GM19328 (cell line): ENCODE data around the gene GPR35.

ENCODE experiments used
- ATAC-seq: cut with Tn5 transposase; IDR thresholded peaks from one replicate; pipeline ENCODE4 v1.9.1; 2021; ENCODE audit warnings: mild to moderate bottlenecking, moderate library complexity; ENCODE audit not compliant: unreplicated experiment

The GPR35 gene, protein sequence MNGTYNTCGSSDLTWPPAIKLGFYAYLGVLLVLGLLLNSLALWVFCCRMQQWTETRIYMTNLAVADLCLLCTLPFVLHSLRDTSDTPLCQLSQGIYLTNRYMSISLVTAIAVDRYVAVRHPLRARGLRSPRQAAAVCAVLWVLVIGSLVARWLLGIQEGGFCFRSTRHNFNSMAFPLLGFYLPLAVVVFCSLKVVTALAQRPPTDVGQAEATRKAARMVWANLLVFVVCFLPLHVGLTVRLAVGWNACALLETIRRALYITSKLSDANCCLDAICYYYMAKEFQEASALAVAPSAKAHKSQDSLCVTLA

GRCh38 chr2:240624950-240625621 is at the start of gene GPR35:
TSS of gene GPR35 (plus strand) at chr2:240625480. CDS start at chr2:240629953, 4,473 bp downstream.
- ATAC-seq: no peak

GRCh38 chr2:240576036-240576435 is 49.2 kb upstream of the GPR35 start:
- ATAC-seq: no peak

DNA sequence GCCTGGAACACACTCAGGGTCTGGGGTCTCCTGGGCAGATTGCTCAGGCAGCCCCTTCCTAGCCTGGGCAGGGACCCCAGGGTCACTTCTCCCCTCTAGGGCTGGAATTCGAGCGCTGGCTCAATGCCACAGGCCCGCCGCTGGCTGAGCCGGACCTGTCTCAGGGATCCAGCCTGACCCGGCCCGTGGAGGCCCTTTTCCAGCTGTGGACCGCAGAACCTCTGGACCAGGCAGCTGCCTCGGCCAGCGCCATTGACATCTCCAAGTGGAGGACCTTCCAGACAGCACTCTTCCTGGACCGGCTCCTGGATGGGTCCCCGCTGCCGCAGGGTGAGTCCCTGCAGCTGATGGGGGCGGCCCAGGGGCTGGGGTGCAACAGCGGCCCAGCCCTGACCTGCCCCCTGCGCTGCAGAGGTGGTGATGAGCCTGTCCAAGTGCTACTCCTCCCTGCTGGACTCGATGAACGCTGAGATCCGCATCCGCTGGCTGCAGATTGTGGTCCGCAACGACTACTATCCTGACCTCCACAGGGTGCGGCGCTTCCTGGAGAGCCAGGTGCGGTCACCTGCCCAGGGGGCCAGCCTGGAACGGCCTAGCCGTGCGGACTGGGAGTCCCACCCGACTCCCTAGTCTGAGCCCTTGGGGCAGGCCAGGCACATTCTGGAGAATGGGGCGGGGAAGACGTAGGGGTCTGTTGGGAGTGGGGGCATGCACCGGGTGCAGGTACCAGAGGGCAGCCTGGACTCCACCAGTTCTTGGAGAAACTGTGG is 48.7 kb upstream of the GPR35 start:
- ATAC-seq: no peak

DNA sequence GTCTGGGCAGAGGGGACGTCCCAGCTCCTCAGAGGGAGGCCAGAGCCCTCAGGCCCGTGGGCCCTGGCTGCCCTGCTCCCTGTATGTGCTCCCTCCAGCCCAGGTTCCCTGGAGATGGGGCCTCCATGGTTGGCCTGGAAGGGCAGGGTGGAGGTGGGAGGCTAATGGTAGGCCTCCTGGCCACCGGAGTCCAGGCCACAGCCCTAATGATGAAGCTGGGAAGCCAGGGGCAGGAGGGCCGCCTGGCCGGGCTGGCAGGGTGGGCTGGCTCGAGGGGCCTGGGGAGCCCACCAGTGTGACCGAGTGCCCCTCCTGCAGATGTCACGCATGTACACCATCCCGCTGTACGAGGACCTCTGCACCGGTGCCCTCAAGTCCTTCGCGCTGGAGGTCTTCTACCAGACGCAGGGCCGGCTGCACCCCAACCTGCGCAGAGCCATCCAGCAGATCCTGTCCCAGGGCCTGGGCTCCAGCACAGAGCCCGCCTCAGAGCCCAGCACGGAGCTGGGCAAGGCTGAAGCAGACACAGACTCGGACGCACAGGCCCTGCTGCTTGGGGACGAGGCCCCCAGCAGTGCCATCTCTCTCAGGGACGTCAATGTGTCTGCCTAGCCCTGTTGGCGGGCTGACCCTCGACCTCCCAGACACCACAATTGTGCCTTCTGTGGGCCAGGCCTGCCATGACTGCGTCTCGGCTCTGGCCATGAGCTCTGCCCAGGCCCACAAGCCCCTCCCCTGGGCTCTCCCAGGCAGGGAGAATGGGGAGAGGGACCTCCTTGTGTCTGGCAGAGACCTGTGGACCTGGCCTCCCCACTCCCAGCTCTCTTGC is 47.8 kb upstream of the GPR35 start:
- ATAC-seq: no peak

- no peak for ATAC-seq
These were observed 47.2 kb upstream of the GPR35 start for GRCh38 chr2:240578110-240578450.

DNA sequence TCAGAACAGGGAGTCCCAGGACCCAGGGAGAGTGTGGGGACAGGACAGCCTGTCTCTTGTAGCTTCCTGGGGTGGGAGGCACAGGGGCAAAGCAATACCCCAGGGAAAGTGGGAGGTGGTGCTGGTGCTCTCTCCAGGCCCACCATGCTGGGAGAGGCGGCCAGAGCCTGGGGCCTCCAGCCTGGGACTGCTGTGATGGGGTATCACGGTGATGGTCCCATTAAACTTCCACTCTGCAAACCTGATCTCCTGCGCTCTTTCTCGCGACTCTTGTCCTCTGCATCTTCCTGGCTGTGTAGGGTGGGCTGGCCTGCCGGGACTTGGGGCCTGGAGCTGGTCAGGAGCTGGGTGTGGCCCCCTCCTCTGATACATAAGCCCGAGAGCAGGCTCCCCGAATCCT is 46.8 kb upstream of the GPR35 start:
- ATAC-seq: no peak

DNA sequence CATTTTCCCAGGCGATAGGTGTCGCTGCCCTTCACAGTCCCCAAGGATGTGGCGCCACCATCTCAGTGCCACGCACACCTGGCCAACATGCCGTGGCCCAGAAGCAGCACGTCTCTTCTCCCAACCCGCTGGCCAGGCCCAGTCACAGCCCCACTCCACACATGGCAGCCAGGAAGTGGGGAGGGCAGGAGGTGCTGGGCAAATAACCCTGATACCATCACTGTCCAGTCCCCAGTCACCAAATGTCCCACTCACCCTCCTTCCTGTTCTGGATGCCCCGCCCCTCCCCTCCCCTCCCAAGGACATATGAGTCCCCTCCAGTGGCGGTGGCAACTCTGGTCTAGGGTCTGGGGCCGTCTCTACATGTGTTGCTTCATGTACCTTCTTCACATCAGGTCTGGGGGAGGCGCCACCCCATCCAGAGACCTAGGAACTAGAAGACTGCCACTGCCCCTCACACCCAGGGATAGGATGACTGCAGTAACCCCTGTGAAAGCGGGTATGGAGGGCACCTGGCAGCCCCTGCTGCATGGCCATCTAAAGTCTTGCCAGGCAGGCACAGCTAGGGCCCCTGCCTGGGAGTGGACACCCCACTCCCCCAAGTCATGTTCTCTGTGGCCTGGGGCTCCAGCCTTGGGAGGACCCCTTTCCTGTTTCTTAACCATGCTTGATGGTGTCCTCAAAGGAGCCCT is 46.1 kb upstream of the GPR35 start:
- no peak for ATAC-seq

- no peak for ATAC-seq
These were observed 45.3 kb upstream of the GPR35 start for GRCh38 chr2:240579771-240580614.

DNA sequence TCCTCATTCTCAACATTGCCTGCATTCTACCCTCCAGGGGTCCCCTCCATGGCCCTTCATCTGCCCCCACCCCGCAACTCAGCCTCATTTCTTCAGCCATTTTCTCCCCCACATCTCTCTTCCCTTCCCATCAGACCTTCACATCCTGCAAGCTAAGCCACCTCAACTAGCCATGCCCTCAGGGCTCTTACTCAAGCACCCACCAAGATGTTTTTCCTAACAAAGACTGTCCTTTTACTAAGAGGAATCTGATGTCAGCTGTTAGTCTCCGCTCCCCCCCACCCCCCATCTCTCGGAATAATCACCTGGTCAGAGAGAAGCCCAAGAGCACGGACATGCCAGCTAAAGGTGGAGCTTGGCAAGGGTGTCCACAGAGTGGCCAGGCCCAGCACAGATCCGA is 43.5 kb upstream of the GPR35 start:
- no peak for ATAC-seq

- ATAC-seq: no peak
These were observed 42.5 kb upstream of the GPR35 start for GRCh38 chr2:240582781-240583180.

GRCh38 chr2:240583774-240584173 is 41.5 kb upstream of the GPR35 start:
- ATAC-seq: no peak

GRCh38 chr2:240584486-240585031 is 40.7 kb upstream of the GPR35 start:
- peak; percentile 56 for ATAC-seq

DNA sequence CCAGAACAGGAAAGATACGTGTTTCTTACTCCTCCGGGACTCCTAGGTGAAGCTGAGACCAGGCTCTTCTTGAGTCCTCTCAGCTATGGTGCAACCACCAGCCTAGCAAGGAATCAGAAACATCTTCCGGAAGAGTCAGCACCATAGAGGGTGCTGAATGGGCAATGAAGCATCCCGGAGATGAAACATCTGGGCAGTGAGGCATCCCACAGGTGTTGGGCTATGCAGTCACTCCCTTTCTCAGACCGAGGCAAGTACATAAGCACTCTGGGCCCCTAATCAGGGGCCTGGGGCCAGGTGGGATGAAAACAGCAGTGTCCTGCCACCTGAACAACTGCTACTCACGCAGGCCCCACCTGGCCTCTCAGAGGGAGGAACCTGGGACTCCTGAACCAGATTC is 40.2 kb upstream of the GPR35 start:
- no peak for ATAC-seq

DNA sequence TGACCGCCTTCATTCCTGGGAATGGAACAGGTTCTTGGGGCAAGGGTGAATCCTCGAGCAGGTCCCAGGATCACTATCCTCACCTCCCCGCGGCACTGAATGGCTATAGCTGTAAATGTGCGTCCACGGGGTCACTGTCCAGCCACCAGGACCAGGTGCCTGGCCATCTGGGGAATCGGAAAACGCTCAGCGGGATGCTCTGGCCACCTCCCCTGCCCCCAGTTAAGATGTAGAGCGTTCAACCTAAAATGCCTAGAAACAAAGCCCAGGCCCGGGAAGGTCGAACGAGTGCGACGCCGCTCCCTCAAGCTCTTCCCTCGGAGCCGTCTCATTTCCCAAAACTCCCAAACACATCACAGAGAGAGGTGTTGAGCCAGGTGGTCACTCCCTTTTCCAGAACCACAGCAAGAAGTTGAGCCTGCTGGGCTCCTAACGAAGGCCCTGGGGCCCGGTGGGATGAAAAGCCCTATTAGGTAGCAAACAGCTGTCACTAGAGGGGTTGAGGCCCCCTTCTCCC is 39.5 kb upstream of the GPR35 start:
- ATAC-seq: no peak

DNA sequence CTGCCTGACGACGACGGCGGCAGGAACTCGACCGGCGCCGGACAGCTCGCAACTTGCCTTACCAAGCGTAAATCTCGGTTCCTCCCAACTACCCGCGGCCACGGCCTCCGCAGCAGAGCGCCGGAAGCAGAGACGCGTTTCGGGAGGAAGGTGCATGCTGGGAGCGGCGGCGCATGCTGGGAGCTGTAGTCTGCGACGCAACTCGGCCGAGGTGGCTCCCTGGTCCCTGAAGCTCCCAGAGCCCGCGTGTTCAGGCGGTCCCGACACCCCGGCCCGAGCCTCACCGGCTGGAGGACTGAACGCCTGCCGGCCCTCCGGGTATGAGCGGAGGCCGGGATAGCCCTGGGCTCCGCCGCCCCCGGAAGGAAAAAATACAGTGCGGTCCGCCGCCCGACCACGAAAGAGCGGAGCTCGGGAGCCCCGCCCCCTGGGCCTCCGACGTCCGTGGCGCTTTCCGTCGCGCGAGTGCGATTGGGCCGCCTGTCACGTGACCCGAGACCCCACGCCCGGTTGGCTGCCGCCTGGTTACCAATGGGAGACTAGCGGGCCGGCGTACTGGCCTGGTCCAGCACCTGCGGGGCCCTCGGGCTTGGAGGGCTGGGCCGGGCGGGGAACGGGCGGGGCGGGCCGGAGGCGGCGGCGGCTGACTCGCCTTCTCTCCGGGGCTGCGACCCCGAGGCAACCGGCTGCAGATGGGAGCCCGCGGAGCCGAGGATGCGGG is 38.9 kb upstream of the GPR35 start, which contains the start of gene CAPN10:
Gene CAPN10 (plus strand): TSS at position 537 of the 721 bp plus-strand sequence. CDS start 178 bp downstream, at position 715.
- peak; percentile 53 for ATAC-seq

DNA sequence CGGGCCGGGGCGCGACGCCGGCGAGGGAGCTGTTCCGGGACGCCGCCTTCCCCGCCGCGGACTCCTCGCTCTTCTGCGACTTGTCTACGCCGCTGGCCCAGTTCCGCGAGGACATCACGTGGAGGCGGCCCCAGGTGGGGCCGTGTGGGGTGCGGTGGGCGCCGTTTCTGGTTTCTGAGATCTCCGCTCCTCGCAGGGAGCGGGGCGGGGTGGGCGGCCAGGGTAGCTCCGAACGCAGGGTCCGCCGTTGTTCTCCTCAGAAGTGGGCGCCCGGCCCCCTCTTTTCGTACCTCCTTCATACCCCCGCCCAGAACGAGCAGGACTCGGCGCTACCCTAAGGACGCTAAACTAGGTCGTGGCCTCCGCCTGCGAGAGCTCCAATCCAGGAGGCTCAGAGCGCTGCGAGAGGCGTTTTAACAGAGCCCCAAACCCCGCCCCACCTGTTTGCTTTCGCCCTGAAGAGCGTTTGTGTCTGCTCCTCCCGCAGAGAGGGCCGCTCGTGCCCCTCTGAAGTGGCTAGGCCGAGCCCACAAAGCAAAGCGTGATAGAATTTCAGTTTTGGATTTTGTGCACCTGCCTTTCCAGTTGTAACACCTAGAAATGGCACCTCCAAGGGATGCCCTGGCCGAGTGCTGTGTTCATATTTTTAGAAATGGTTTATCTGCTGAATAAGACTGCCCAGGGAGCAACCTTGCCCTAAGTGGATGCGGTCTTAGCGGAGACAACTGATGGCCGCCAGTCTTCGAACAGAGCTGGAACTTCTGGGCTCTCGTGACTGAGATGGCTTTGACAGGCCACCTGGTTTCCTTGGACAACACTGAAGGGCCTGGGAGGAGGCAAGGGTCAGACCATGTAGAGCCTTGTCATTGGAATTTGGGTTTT is 38.1 kb upstream of the GPR35 start:
- no peak for ATAC-seq

DNA sequence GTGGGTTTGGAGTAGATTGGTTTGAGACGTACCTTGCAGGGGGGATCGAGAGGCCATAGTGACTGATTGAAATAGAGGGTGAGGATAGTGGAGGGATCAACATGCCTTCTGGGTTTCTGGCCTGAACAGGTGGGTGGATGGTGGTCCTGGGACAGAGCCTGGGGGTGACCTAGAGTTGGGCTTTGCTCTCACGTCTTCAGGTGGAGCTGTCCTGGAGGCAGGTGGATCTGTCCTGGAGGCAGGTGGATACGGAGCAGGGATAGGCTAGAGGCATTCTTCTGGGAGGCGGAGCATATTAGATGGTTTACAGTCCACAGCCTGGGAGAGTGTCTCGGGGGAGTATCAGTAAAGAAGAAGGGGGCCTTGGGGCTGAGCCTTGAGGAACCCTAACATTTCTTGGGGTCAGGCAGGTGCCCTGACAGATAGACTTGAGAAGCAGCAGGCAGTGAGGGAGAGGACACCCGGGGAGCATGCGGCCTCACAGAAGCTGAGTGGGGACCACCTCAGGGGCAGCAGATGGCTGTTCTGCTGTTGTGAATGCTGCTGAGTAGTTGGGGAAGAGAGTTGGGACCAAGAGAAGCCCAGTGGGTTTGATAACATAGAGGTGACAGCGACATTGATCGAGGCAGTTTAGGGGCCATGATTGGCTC is 37.1 kb upstream of the GPR35 start:
- ATAC-seq: no peak
